PC-3 (cell line): Measurements from ENCODE around the gene VPS18.

Experiments used
- CTCF ChIP-seq: fragments of 300-600 bp; sonication (generic); conservative IDR thresholded peaks from 2 replicates; pipeline ENCODE4 v1.5.1; 2017; ENCODE audit warnings: antibody characterized with exemption, low read depth, mild to moderate bottlenecking, low read length
- EZH2 ChIP-seq: fragments of 300-600 bp; sonication (generic); IDR thresholded peaks from one replicate; pipeline ENCODE4 v1.6.1; 2017; ENCODE audit warnings: antibody characterized with exemption, mild to moderate bottlenecking, low read length; ENCODE audit not compliant: unreplicated experiment

GRCh38 chr15:40918799-40919392 is 24.6 kb downstream of the VPS18 start:
- TF ChIP-seq CTCF, result no peak
- no peak for TF ChIP-seq EZH2
